Measurements from ENCODE around the gene PLEKHG4B.
"Not testable (repeated sequence)": the region's sequence is repeated elsewhere in the genome, so short reads cannot be mapped to it uniquely, and the experiment has no call there.

PLEKHG4B gene

GRCh38 chr5:191036-191948 is 99.3 kb downstream of the PLEKHG4B start, which contains the start of gene LRRC14B:
TSS of gene LRRC14B (plus strand) at chr5:191495. CDS start at chr5:191539, 44 bp downstream.
- no peak for DNase-seq

GRCh38 chr5:191949-192690 is 100.2 kb downstream of the PLEKHG4B start:
- DNase-seq: no peak

GRCh38 chr5:192691-192969 is 100.7 kb downstream of the PLEKHG4B start:
- DNase-seq: no peak

- no peak for DNase-seq
These were observed 101.2 kb downstream of the PLEKHG4B start for GRCh38 chr5:192970-193831.

GRCh38 chr5:194102-194501 is 102.1 kb downstream of the PLEKHG4B start:
- no peak for DNase-seq

GRCh38 chr5:194603-195209 is 102.7 kb downstream of the PLEKHG4B start:
- DNase-seq: no peak

GRCh38 chr5:195401-196160 is 103.6 kb downstream of the PLEKHG4B start:
- DNase-seq: no peak

GRCh38 chr5:196350-196749 is 104.4 kb downstream of the PLEKHG4B start:
- DNase-seq: no peak

GRCh38 chr5:197031-197430 is 105.1 kb downstream of the PLEKHG4B start:
- not testable (repeated sequence) for DNase-seq

- DNase-seq: no peak
These were observed 106.0 kb downstream of the PLEKHG4B start for GRCh38 chr5:197892-198489.

- DNase-seq: no peak
These were observed 106.7 kb downstream of the PLEKHG4B start for GRCh38 chr5:198516-199196.

GRCh38 chr5:199197-199949 is 107.4 kb downstream of the PLEKHG4B start:
- DNase-seq: no peak

- no peak for DNase-seq
These were observed 108.1 kb downstream of the PLEKHG4B start for GRCh38 chr5:199950-200645.

- no peak for DNase-seq
These were observed 109.0 kb downstream of the PLEKHG4B start for GRCh38 chr5:200985-201384.

GRCh38 chr5:201672-202071 is 109.7 kb downstream of the PLEKHG4B start:
- DNase-seq: no peak

GRCh38 chr5:203246-203930 is 111.4 kb downstream of the PLEKHG4B start:
- DNase-seq: no peak

GRCh38 chr5:204001-204400 is 112.0 kb downstream of the PLEKHG4B start:
- no peak for DNase-seq

- no peak for DNase-seq
These were observed 112.5 kb downstream of the PLEKHG4B start for GRCh38 chr5:204462-204861.

Measured in OCI-M1 (cell line).